Prostate gland (tissue), 2 donors: ENCODE results near the gene TRPM6.

Experiments used
- CTCF ChIP-seq, 4 experiments: fragments of 200-600 bp in 2 of 4; fragments of 450-650 bp in 2 of 4; sonication (generic) in 2 of 4; IDR thresholded peaks; 1 replicate in 3 of 4; 2 replicates in 1 of 4; pipeline ENCODE4 v1.5.1; 2016 to 2019; ENCODE audit warnings: antibody characterized with exemption in 4 of 4, mild to moderate bottlenecking in 2 of 4, moderate library complexity in 2 of 4
- POLR2A ChIP-seq: fragments of 450-650 bp; IDR thresholded peaks from one replicate; pipeline ENCODE4 v1.6.1; 2016; ENCODE audit warnings: antibody characterized with exemption, mild to moderate bottlenecking

GRCh38 chr9:74817281-74817810 lies 70.4 kb downstream of the TRPM6 start:
- TF ChIP-seq POLR2A (no peak), CTCF (IDR thresholded peaks at IDR 0.05) (no peak)
